ENCODE results near the gene SPAG6. TPM values are rescaled to one million over a fixed set of nuclear protein-coding genes. Genes with fewer than 3 reads are reported as not detected.

SPAG6 gene
- total and polyA plus RNA-seq, 12 donors, result 0.01 TPM; not detected in 11

- H3K4me1 ChIP-seq, result peaks cover 0 to 13% (median 0%) of the 10 kb centered on the region in 9 donors
- WGBS, 2 donors, result 90 to 91% methylated on average over 5 of the region's 5 CpGs
- H3K27me3 ChIP-seq, result peaks cover 0 to 11% (median 0%) of the 10 kb centered on the region in 7 donors
- intact Hi-C loops (cut with DNase I), result no loop called here
- TF ChIP-seq, protein P1, sequence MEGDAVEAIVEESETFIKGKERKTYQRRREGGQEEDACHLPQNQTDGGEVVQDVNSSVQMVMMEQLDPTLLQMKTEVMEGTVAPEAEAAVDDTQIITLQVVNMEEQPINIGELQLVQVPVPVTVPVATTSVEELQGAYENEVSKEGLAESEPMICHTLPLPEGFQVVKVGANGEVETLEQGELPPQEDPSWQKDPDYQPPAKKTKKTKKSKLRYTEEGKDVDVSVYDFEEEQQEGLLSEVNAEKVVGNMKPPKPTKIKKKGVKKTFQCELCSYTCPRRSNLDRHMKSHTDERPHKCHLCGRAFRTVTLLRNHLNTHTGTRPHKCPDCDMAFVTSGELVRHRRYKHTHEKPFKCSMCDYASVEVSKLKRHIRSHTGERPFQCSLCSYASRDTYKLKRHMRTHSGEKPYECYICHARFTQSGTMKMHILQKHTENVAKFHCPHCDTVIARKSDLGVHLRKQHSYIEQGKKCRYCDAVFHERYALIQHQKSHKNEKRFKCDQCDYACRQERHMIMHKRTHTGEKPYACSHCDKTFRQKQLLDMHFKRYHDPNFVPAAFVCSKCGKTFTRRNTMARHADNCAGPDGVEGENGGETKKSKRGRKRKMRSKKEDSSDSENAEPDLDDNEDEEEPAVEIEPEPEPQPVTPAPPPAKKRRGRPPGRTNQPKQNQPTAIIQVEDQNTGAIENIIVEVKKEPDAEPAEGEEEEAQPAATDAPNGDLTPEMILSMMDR (IDR thresholded peaks at IDR 0.05), result no peak
- H3K36me3 ChIP-seq, result no peaks in the 10 kb centered on the region
- no peaks in the 10 kb centered on the region for H3K9me3 ChIP-seq
- ATAC-seq, result no peak
- DNase-seq, result no peak
- no peak overlapping the region for H3K27ac ChIP-seq
- no peak overlapping the region for H3K4me3 ChIP-seq
These were observed 24.3 kb downstream of the SPAG6 start for GRCh38 chr10:22369434-22370072.

GRCh38 chr10:22370320-22370719, 25.0 kb downstream of the SPAG6 start:
- Histone ChIP-seq H3K27me3 (peaks cover 0 to 11% (median 0%) of the 10 kb centered on the region in 7 donors), H3K9me3 (no peaks in the 10 kb centered on the region), H3K4me1 (peaks cover 0 to 13% (median 0%) of the 10 kb centered on the region in 9 donors), H3K4me3 (no peak overlapping the region), H3K27ac (peak overlapping the region in 1 of 10 donors; percentile 49), H3K36me3 (no peaks in the 10 kb centered on the region)
- intact Hi-C loops (cut with DNase I), result no loop called here
- no peak for DNase-seq
- no peak for ATAC-seq
- TF ChIP-seq, protein P1 (IDR thresholded peaks at IDR 0.05), result no peak

GRCh38 chr10:22372298-22372697, 27.0 kb downstream of the SPAG6 start:
- no peak for ATAC-seq
- no peak for DNase-seq
- Histone ChIP-seq H3K9me3 (no peaks in the 10 kb centered on the region), H3K36me3 (no peaks in the 10 kb centered on the region), H3K27me3 (peaks cover 0 to 22% (median 0%) of the 10 kb centered on the region in 7 donors), H3K4me3 (no peak overlapping the region), H3K4me1 (peaks cover 0 to 13% (median 0%) of the 10 kb centered on the region in 9 donors), H3K27ac (no peak overlapping the region)
- intact Hi-C loops (cut with DNase I), result no loop called here
- TF ChIP-seq, protein P1 (IDR thresholded peaks at IDR 0.05), result no peak
- 91 to 93% methylated on average over 6 of the region's 6 CpGs for WGBS, 2 donors

GRCh38 chr10:22372917-22373316, 27.6 kb downstream of the SPAG6 start:
- TF ChIP-seq, protein P1 (IDR thresholded peaks at IDR 0.05), result no peak
- WGBS, 2 donors, result 71% methylated on average over 9 of the region's 9 CpGs

More at GRCh38 chr10:22372917-22373316, 27.6 kb downstream of the SPAG6 start:
- DNase-seq (peak in 1 of 2 donors; percentile 4), ATAC-seq (no peak)
- Histone ChIP-seq H3K9me3 (no peaks in the 10 kb centered on the region), H3K4me3 (no peak overlapping the region), H3K36me3 (no peaks in the 10 kb centered on the region), H3K4me1 (peaks cover 0 to 13% (median 0%) of the 10 kb centered on the region in 9 donors), H3K27me3 (peaks cover 0 to 22% (median 0%) of the 10 kb centered on the region in 7 donors), H3K27ac (no peak overlapping the region)
- intact Hi-C loops (cut with DNase I), result no loop called here
